ENCODE measurements around the gene DEPDC1B.
"Not testable (repeated sequence)": the region's sequence is repeated elsewhere in the genome, so short reads cannot be mapped to it uniquely, and the experiment has no call there.

DEPDC1B gene

GRCh38 chr5:60699609-60700415, at the start of gene DEPDC1B:
TSS of gene DEPDC1B (minus strand) at chr5:60700166. CDS start at chr5:60700093, 73 bp downstream.
- peak within 1 kb of the TSS; percentile 91 for H3K4me3 Mint-ChIP-seq
- no peaks in the 10 kb centered on the region for H3K9me3 Mint-ChIP-seq (ENCODE audit: low read depth)
- no peaks in the 10 kb centered on the region for H3K36me3 Mint-ChIP-seq

GRCh38 chr5:60744682-60745081, 44.7 kb upstream of the DEPDC1B start:
- peaks cover 3% of the 10 kb centered on the region for H3K27me3 Mint-ChIP-seq
- peaks cover 2% of the 10 kb centered on the region for H3K36me3 Mint-ChIP-seq
- H3K27ac Mint-ChIP-seq: no peak overlapping the region
- H3K4me3 Mint-ChIP-seq: no peak overlapping the region
- H3K9me3 Mint-ChIP-seq (ENCODE audit: low read depth): peaks cover 14% of the 10 kb centered on the region
- H3K4me1 Mint-ChIP-seq (ENCODE audit: low read depth): no peaks in the 10 kb centered on the region

More at GRCh38 chr5:60699609-60700415, at the start of gene DEPDC1B:
- Mint-ChIP-seq H3K27ac (peak within 1 kb of the TSS; percentile 72), H3K27me3 (peaks cover 3% of the 10 kb centered on the region), H3K4me1 (ENCODE audit: low read depth) (peaks cover 13% of the 10 kb centered on the region)

- Mint-ChIP-seq H3K27ac (no peak overlapping the region), H3K4me3 (no peak overlapping the region)
Observed at GRCh38 chr5:60743511-60744314, 43.7 kb upstream of the DEPDC1B start.

GRCh38 chr5:60740322-60740721, 40.4 kb upstream of the DEPDC1B start:
- Mint-ChIP-seq H3K4me1 (ENCODE audit: low read depth) (no peaks in the 10 kb centered on the region), H3K27ac (no peak overlapping the region), H3K4me3 (no peak overlapping the region), H3K27me3 (no peaks in the 10 kb centered on the region), H3K36me3 (peaks cover 2% of the 10 kb centered on the region), H3K9me3 (ENCODE audit: low read depth) (peaks cover 14% of the 10 kb centered on the region)

More at GRCh38 chr5:60743511-60744314, 43.7 kb upstream of the DEPDC1B start:
- H3K36me3 Mint-ChIP-seq: peaks cover 2% of the 10 kb centered on the region
- peaks cover 14% of the 10 kb centered on the region for H3K9me3 Mint-ChIP-seq (ENCODE audit: low read depth)
- H3K27me3 Mint-ChIP-seq: peaks cover 3% of the 10 kb centered on the region
- no peaks in the 10 kb centered on the region for H3K4me1 Mint-ChIP-seq (ENCODE audit: low read depth)

- Mint-ChIP-seq H3K36me3 (peaks cover 2% of the 10 kb centered on the region), H3K27me3 (no peaks in the 10 kb centered on the region), H3K9me3 (ENCODE audit: low read depth) (peaks cover 14% of the 10 kb centered on the region), H3K4me3 (no peak overlapping the region), H3K27ac (no peak overlapping the region), H3K4me1 (ENCODE audit: low read depth) (no peaks in the 10 kb centered on the region)
Observed at GRCh38 chr5:60738933-60739332, 39.0 kb upstream of the DEPDC1B start.

- peaks cover 2% of the 10 kb centered on the region for H3K36me3 Mint-ChIP-seq
- H3K27me3 Mint-ChIP-seq: no peaks in the 10 kb centered on the region
- no peak overlapping the region for H3K27ac Mint-ChIP-seq
- no peak overlapping the region for H3K4me3 Mint-ChIP-seq
- H3K4me1 Mint-ChIP-seq (ENCODE audit: low read depth): no peaks in the 10 kb centered on the region
- peaks cover 14% of the 10 kb centered on the region for H3K9me3 Mint-ChIP-seq (ENCODE audit: low read depth)
Observed at GRCh38 chr5:60738461-60738860, 38.5 kb upstream of the DEPDC1B start.

GRCh38 chr5:60730858-60731257, 30.9 kb upstream of the DEPDC1B start:
- H3K9me3 Mint-ChIP-seq (ENCODE audit: low read depth); H3K27ac Mint-ChIP-seq; H3K4me1 Mint-ChIP-seq (ENCODE audit: low read depth); H3K27me3 Mint-ChIP-seq; H3K36me3 Mint-ChIP-seq; H3K4me3 Mint-ChIP-seq: not testable (repeated sequence)

GRCh38 chr5:60727033-60727679, 27.2 kb upstream of the DEPDC1B start:
- H3K36me3 Mint-ChIP-seq: no peaks in the 10 kb centered on the region
- no peak overlapping the region for H3K27ac Mint-ChIP-seq
- H3K9me3 Mint-ChIP-seq (ENCODE audit: low read depth): no peaks in the 10 kb centered on the region
- no peaks in the 10 kb centered on the region for H3K4me1 Mint-ChIP-seq (ENCODE audit: low read depth)
- H3K27me3 Mint-ChIP-seq: peaks cover 3% of the 10 kb centered on the region
- H3K4me3 Mint-ChIP-seq: no peak overlapping the region

- no peak overlapping the region for H3K27ac Mint-ChIP-seq
- peaks cover 1% of the 10 kb centered on the region for H3K27me3 Mint-ChIP-seq
- H3K4me1 Mint-ChIP-seq (ENCODE audit: low read depth): no peaks in the 10 kb centered on the region
- H3K4me3 Mint-ChIP-seq: no peak overlapping the region
- no peaks in the 10 kb centered on the region for H3K9me3 Mint-ChIP-seq (ENCODE audit: low read depth)
- no peaks in the 10 kb centered on the region for H3K36me3 Mint-ChIP-seq
Observed at GRCh38 chr5:60724126-60724525, 24.2 kb upstream of the DEPDC1B start.

- H3K27ac Mint-ChIP-seq: no peak overlapping the region
Observed at GRCh38 chr5:60722416-60722815, 22.4 kb upstream of the DEPDC1B start.

GRCh38 chr5:60719329-60719728, 19.4 kb upstream of the DEPDC1B start:
- Mint-ChIP-seq H3K4me3 (no peak overlapping the region), H3K36me3 (no peaks in the 10 kb centered on the region), H3K9me3 (ENCODE audit: low read depth) (peaks cover 3% of the 10 kb centered on the region), H3K27ac (no peak overlapping the region), H3K4me1 (ENCODE audit: low read depth) (no peaks in the 10 kb centered on the region), H3K27me3 (peaks cover 10% of the 10 kb centered on the region)

More at GRCh38 chr5:60722416-60722815, 22.4 kb upstream of the DEPDC1B start:
- Mint-ChIP-seq H3K9me3 (ENCODE audit: low read depth) (peaks cover 3% of the 10 kb centered on the region), H3K36me3 (no peaks in the 10 kb centered on the region), H3K27me3 (peaks cover 4% of the 10 kb centered on the region), H3K4me1 (ENCODE audit: low read depth) (no peaks in the 10 kb centered on the region), H3K4me3 (no peak overlapping the region)

- Mint-ChIP-seq H3K36me3 (no peaks in the 10 kb centered on the region), H3K4me3 (no peak overlapping the region), H3K27me3 (peaks cover 12% of the 10 kb centered on the region), H3K9me3 (ENCODE audit: low read depth) (peaks cover 3% of the 10 kb centered on the region), H3K27ac (no peak overlapping the region), H3K4me1 (ENCODE audit: low read depth) (no peaks in the 10 kb centered on the region)
Observed at GRCh38 chr5:60718166-60718892, 18.4 kb upstream of the DEPDC1B start.

GRCh38 chr5:60715201-60715928, 15.4 kb upstream of the DEPDC1B start:
- H3K4me3 Mint-ChIP-seq; H3K36me3 Mint-ChIP-seq; H3K9me3 Mint-ChIP-seq (ENCODE audit: low read depth); H3K4me1 Mint-ChIP-seq (ENCODE audit: low read depth); H3K27ac Mint-ChIP-seq: not testable (repeated sequence)
- H3K27me3 Mint-ChIP-seq: peaks cover 15% of the 10 kb centered on the region

- H3K4me3 Mint-ChIP-seq: no peak overlapping the region
- H3K4me1 Mint-ChIP-seq (ENCODE audit: low read depth): no peaks in the 10 kb centered on the region
- peaks cover 15% of the 10 kb centered on the region for H3K27me3 Mint-ChIP-seq
- H3K9me3 Mint-ChIP-seq (ENCODE audit: low read depth): peaks cover 3% of the 10 kb centered on the region
- no peaks in the 10 kb centered on the region for H3K36me3 Mint-ChIP-seq
- H3K27ac Mint-ChIP-seq: no peak overlapping the region
Observed at GRCh38 chr5:60712950-60713349, 13.0 kb upstream of the DEPDC1B start.
